NCI-H1436 treated with DMSO at 0.1 percent for 48 hours (cell line): ENCODE results near the gene RABL2B.
"Not testable (repeated sequence)": the region's sequence is repeated elsewhere in the genome, so short reads cannot be mapped to it uniquely, and the experiment has no call there.

ENCODE experiments used
- DNase-seq: peaks from one replicate; lab custom pipeline; 2025; lab: John Stamatoyannopoulos, UW

The RABL2B gene

DNA sequence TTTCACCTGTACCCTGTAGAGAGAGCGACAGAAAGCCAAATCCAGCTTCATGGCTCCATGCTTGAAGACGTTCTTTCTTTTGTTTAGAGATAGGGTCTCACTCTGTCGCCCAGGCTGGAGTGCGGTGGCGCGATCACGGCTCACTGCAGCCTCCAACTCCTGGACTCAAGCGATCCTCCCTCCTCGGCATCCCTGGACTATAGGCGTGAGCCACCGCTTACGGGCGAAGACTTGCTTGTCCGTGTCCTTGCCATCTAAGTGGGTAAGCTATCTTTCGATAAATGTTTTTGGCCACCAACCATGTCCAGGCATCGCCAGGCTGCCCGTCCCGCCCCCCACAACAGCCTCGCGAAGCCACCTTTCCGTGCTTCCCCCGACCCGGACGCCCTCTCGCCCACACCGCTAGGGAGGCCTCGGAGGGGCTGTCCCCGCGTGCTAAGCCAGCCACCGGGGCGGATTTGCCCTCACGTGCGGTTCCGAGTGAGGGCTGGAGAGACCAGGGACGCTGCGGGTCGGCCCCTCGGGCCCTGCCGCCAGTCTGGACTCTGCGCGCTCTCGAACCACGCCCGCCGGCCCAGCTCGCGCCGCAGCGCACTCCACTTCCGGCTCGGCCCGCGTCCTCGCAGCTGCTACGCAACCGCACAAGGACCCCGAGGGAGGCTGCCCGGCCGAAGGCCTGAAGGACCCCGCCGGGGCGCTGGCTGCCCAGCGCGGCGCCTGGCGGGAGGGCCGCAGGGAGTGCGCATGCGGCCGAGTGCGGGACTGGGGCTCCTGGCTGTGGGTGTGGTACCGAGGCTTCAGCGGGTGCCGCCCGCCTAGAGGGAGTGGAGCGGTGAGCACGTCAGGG lies at the start of gene RABL2B:
RABL2B (minus strand) TSS at position 604 of the 847 bp plus-strand sequence. CDS start 1,342 bp downstream, outside the sequence.
- DNase-seq, result not testable (repeated sequence)

DNA sequence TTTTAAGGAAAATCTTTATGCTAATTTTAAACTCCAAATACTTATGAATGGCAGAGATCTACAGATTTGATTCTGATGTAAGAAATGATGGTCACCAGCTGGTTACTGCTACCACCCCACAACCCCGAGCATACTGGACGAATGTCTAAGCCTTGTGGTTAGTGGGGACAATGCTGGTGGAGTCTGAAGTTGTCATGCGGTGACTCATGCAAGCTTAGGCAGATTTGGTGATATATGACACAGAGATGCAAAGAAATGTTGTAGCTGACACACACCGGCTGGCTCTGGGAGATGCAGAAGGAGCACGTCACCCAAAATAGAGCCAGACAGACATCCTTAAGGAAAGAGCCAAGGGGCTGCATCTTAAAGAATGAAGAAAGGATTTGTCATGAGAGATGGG lies 3.5 kb upstream of the RABL2B start:
- DNase-seq, result not testable (repeated sequence)

DNA sequence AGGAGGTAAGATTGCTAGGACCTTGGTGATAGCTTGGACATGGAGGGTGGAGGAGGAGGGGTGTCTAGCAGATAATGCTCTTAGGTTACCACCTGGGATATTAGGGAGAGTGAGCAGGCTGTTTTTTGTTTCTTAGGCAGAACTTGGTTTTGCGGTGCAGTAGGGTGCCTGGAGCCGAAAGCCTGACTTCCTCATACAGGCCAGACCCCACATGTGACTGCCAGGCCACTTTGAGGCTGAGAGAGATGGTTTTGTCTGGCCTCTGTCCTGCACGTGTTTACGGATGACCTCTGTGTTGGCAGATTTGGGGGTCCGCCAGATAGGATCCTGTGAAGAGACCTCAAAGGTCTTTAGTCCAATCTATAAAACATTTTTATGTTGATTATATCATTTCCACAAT lies 1.9 kb upstream of the RABL2B start:
- DNase-seq, result not testable (repeated sequence)

GRCh38 chr22:50783880-50784276 lies 442 bp upstream of the RABL2B start:
- DNase-seq, result not testable (repeated sequence)

GRCh38 chr22:50782253-50782652 lies 1.2 kb downstream of the RABL2B start:
- DNase-seq, result not testable (repeated sequence)

DNA sequence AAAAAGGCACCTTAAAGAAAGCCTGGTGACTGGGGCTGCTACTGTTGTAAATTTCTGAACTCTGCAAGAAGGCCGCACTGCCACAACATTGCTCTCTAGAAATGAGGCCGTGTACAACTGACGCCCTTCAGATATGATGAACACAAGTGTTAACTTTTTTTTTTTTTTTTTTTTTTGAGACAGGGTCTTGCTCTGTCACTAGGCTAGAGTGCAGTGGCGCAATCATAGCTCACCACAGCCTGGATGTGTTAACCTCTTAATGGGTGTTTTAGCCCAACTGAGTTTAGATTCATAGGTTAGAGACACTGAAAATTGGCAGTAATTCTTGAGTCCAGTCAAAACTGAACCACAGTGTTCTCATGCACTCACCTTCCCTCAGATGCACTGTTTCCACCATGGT lies 3.2 kb downstream of the RABL2B start:
- DNase-seq, result not testable (repeated sequence)

DNA sequence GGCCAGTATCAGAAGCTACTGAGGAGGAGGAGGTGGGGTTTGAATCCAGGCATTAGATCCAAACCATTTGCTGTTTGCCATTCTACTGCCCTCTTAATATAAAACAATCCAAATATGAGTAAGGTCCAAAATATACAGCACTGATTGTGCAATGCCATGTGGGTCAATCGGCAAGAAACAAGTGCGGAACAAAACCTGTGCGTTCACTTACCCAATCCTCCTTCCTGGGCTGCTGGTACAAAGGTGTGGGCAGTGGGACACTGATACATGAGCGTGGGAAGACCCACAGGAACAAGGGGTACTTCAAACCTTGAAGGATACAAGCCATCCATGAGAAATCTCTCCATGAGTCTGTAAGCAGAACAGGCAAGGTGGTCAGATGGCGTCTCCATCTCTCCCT lies 5.8 kb downstream of the RABL2B start:
- not testable (repeated sequence) for DNase-seq

- DNase-seq, result not testable (repeated sequence)
Measured at GRCh38 chr22:50775132-50775531, 8.3 kb downstream of the RABL2B start.

- DNase-seq, result not testable (repeated sequence)
Measured at GRCh38 chr22:50764288-50764687, 19.1 kb downstream of the RABL2B start.

GRCh38 chr22:50761829-50762228 lies 21.6 kb downstream of the RABL2B start:
- not testable (repeated sequence) for DNase-seq

DNA sequence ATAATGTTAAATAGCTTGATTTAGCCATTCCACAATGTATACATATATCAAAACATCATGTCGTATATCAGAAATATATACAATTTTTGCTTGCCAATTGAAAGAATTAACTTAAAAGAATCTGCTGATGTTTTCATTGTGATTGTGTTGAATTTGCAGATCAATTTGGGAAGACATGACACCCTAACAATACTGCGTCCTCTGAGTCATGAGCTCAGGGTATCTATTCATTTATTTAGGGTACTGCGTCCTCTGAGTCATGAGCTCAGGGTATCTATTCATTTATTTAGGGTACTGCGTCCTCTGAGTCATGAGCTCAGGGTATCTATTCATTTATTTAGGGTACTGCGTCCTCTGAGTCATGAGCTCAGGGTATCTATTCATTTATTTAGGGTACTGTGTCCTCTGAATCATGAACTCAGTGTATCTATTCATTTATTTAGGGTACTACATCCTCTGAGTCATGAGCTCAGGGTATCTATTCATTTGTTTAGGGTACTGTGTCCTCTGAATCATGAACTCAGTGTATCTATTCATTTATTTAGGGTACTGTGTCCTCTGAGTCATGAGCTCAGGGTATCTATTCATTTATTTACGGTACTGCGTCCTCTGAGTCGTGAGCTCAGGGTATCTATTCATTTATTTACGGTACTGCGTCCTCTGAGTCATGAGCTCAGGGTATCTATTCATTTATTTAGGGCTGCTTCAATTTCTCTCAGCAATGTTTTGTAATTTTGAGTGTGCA lies 23.7 kb downstream of the RABL2B start:
- DNase-seq, result not testable (repeated sequence)

GRCh38 chr22:50756949-50757491 lies 26.4 kb downstream of the RABL2B start:
- DNase-seq, result not testable (repeated sequence)

DNA sequence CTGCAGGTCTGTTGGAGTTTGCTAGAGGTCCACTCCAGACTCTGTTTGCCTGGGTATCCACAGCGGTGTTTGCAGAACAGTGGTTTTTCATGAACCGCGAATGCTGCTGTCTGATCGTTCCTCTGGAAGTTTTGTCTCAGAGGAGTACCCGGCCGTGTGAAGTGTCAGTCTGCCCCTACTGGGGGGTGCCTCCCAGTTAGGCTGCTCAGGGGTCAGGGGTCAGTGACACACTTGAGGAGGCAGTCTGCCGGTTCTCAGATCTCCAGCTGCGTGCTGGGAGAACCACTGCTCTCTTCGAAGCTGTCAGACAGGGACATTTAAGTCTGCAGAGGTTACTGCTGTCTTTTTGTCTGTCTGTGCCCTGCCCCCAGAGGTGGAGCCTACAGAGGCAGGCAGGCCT lies 27.0 kb downstream of the RABL2B start:
- not testable (repeated sequence) for DNase-seq

DNA sequence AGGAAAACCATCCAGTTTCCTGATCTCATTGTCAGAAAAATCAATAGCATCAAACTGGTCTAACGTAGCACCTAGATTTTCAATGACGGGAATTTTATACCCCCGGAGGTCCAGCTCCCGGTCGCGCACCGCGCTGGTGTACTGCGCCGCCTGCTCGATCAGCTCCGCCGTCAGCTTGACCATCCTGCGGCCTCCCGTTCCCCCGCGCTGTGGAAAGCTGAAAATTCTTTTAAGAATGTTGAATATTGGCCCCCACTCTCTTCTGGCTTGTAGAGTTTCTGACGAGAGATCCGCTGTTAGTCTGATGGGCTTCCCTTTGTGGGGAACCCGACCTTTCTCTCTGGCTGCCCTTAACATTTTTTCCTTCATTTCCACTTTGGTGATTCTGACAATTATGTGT lies 28.2 kb downstream of the RABL2B start:
- DNase-seq, result not testable (repeated sequence)

GRCh38 chr22:50749302-50750074 lies 33.9 kb downstream of the RABL2B start:
- not testable (repeated sequence) for DNase-seq

GRCh38 chr22:50748630-50749029 lies 34.8 kb downstream of the RABL2B start:
- not testable (repeated sequence) for DNase-seq

GRCh38 chr22:50747521-50747920 lies 35.9 kb downstream of the RABL2B start:
- not testable (repeated sequence) for DNase-seq

- not testable (repeated sequence) for DNase-seq
Measured at GRCh38 chr22:50744424-50744823, 39.0 kb downstream of the RABL2B start.

DNA sequence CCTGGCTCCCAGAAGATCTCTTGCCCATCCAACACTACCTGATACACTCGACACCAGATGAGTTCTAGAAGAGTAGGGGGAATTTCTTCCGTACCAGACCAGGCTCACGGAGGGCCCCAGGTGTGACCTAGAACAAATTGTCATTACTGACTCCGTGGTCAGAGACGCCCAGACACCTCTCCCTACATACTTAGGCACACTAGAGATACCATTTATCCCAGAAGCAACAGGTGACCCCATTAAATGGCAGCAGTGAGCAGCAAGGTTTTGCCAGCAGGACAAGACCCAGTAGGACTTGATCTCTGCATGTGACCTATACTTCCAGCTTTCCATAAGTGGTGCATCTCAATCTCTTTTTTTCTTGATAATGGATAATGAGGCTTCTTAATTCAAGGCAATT lies 42.7 kb downstream of the RABL2B start:
- DNase-seq, result not testable (repeated sequence)

GRCh38 chr22:50739894-50740293 lies 43.5 kb downstream of the RABL2B start:
- DNase-seq, result no peak

DNA sequence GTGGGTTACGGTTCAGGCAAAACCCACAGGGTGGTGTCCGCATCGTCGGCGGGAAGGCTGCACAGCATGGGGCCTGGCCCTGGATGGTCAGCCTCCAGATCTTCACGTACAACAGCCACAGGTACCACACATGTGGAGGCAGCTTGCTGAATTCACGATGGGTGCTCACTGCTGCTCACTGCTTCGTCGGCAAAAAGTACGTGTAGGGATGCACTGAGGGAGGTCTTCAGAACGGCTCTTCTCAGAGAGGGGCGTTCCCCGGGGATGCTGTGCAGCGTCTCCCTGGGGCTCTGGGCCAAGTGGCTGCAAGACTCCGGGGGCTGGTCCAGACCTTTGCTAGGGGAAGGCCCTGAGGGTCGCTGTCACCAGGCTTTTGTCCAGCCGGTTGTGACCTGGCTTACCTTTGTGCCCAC lies 44.2 kb downstream of the RABL2B start:
- no peak for DNase-seq
